ELF-1 (cell line): ENCODE results near the gene BRD8.
"Not testable (repeated sequence)": the region's sequence is repeated elsewhere in the genome, so short reads cannot be mapped to it uniquely, and the experiment has no call there.

Source experiments
- DNase-seq: peaks from one replicate; pipeline ENCODE4 v3.0.0-alpha.2; 2016; ENCODE audit warnings: low read depth, low spot score

BRD8 gene

GRCh38 chr5:138163721-138164120 lies 14.7 kb downstream of the BRD8 start:
- DNase-seq: no peak

- DNase-seq: no peak
Measured at GRCh38 chr5:138160706-138161105, 17.7 kb downstream of the BRD8 start.

GRCh38 chr5:138159666-138160065 lies 18.8 kb downstream of the BRD8 start:
- DNase-seq: no peak

- no peak for DNase-seq
Measured at GRCh38 chr5:138157626-138158025, 20.8 kb downstream of the BRD8 start.

GRCh38 chr5:138155977-138156376 lies 22.5 kb downstream of the BRD8 start:
- not testable (repeated sequence) for DNase-seq

- no peak for DNase-seq
Measured at GRCh38 chr5:138149530-138149929, 28.9 kb downstream of the BRD8 start.

- no peak for DNase-seq
Measured at GRCh38 chr5:138148811-138149210, 29.6 kb downstream of the BRD8 start.

GRCh38 chr5:138143578-138143977 lies 34.9 kb downstream of the BRD8 start:
- DNase-seq: peak; percentile 6

- DNase-seq: no peak
Measured at GRCh38 chr5:138141734-138142133, 36.7 kb downstream of the BRD8 start.

- no peak for DNase-seq
Measured at GRCh38 chr5:138140268-138140667, 38.2 kb downstream of the BRD8 start.

GRCh38 chr5:138139781-138140090 lies 38.7 kb downstream of the BRD8 start:
- DNase-seq: no peak

GRCh38 chr5:138138949-138139780 lies 39.3 kb downstream of the BRD8 start, which contains the start of gene NME5:
TSS of gene NME5 (minus strand) at chr5:138139428. CDS start at chr5:138138780, 648 bp downstream.
- peak; percentile 82 for DNase-seq

GRCh38 chr5:138132543-138132942 lies 45.9 kb downstream of the BRD8 start:
- no peak for DNase-seq

- no peak for DNase-seq
Measured at GRCh38 chr5:138129347-138129746, 49.1 kb downstream of the BRD8 start.

- no peak for DNase-seq
Measured at GRCh38 chr5:138128334-138128733, 50.1 kb downstream of the BRD8 start.

GRCh38 chr5:138115254-138115653 lies 63.2 kb downstream of the BRD8 start:
- DNase-seq: no peak

GRCh38 chr5:138111937-138112336 lies 66.5 kb downstream of the BRD8 start:
- no peak for DNase-seq

- DNase-seq: no peak
Measured at GRCh38 chr5:138111181-138111580, 67.2 kb downstream of the BRD8 start.

GRCh38 chr5:138110266-138110963 lies 68.0 kb downstream of the BRD8 start:
- peak; percentile 84 for DNase-seq

- DNase-seq: no peak
Measured at GRCh38 chr5:138109463-138110265, 68.8 kb downstream of the BRD8 start.

- no peak for DNase-seq
Measured at GRCh38 chr5:138107213-138107612, 71.2 kb downstream of the BRD8 start.

- DNase-seq: no peak
Measured at GRCh38 chr5:138105709-138106108, 72.7 kb downstream of the BRD8 start.
